ENCODE results near the gene TNFSF4.
"Not testable (repeated sequence)": the region's sequence is repeated elsewhere in the genome, so short reads cannot be mapped to it uniquely, and the experiment has no call there.

Gene TNFSF4

GRCh38 chr1:173163222-173163621 lies 43.9 kb downstream of the TNFSF4 start:
- DNase-seq (ENCODE audit: low read depth) = no peak

GRCh38 chr1:173162601-173163000 lies 44.5 kb downstream of the TNFSF4 start:
- no peak for DNase-seq (ENCODE audit: low read depth)

GRCh38 chr1:173161510-173162221 lies 45.5 kb downstream of the TNFSF4 start:
- DNase-seq (ENCODE audit: low read depth) = no peak

- not testable (repeated sequence) for DNase-seq (ENCODE audit: low read depth)
Measured at GRCh38 chr1:173153964-173154363, 53.2 kb downstream of the TNFSF4 start.

GRCh38 chr1:173153503-173153902 lies 53.6 kb downstream of the TNFSF4 start:
- no peak for DNase-seq (ENCODE audit: low read depth)

- DNase-seq (ENCODE audit: low read depth) = no peak
Measured at GRCh38 chr1:173152598-173152997, 54.5 kb downstream of the TNFSF4 start.

- DNase-seq (ENCODE audit: low read depth) = no peak
Measured at GRCh38 chr1:173150795-173151194, 56.3 kb downstream of the TNFSF4 start.

- DNase-seq (ENCODE audit: low read depth) = no peak
Measured at GRCh38 chr1:173149887-173150286, 57.2 kb downstream of the TNFSF4 start.

GRCh38 chr1:173148971-173149370 lies 58.2 kb downstream of the TNFSF4 start:
- DNase-seq (ENCODE audit: low read depth) = no peak

GRCh38 chr1:173148545-173148944 lies 58.6 kb downstream of the TNFSF4 start:
- no peak for DNase-seq (ENCODE audit: low read depth)

- DNase-seq (ENCODE audit: low read depth) = no peak
Measured at GRCh38 chr1:173140733-173141132, 66.4 kb downstream of the TNFSF4 start.

GRCh38 chr1:173139706-173140105 lies 67.4 kb downstream of the TNFSF4 start:
- DNase-seq (ENCODE audit: low read depth) = no peak

- DNase-seq (ENCODE audit: low read depth) = no peak
Measured at GRCh38 chr1:173137107-173137706, 69.9 kb downstream of the TNFSF4 start.

- no peak for DNase-seq (ENCODE audit: low read depth)
Measured at GRCh38 chr1:173134800-173135199, 72.3 kb downstream of the TNFSF4 start.

- DNase-seq (ENCODE audit: low read depth) = no peak
Measured at GRCh38 chr1:173134029-173134428, 73.1 kb downstream of the TNFSF4 start.
